Lower leg skin (tissue), 3 donors: ENCODE data around the gene LGI4.

Experiments
- CTCF ChIP-seq, 3 donors: fragments of 450-650 bp; IDR thresholded peaks; one replicate each; pipeline ENCODE4 v1.5.1; 2016; ENCODE audit warnings: antibody characterized with exemption in 3 of 3, mild to moderate bottlenecking in 3 of 3, moderate library complexity in 2 of 3
- POLR2A ChIP-seq, 2 donors: fragments of 450-650 bp; IDR thresholded peaks; one replicate each; pipeline ENCODE4 v1.6.1; 2016 to 2017; ENCODE audit warnings: antibody characterized with exemption in 2 of 2, mild to moderate bottlenecking in 1 of 2, moderate library complexity in 1 of 2

- TF ChIP-seq CTCF (IDR thresholded peaks at IDR 0.05) (no peak), POLR2A (IDR thresholded peaks at IDR 0.05) (no peak)
Measured at GRCh38 chr19:35181387-35181786, 46.5 kb upstream of the LGI4 start.
